NCI-H2171 treated with DMSO at 0.1 percent for 48 hours (cell line): ENCODE data around the gene PROCR.
"Not testable (repeated sequence)": the region's sequence is repeated elsewhere in the genome, so short reads cannot be mapped to it uniquely, and the experiment has no call there.

Experiments
- DNase-seq: peaks from one replicate; lab custom pipeline; 2025; lab: John Stamatoyannopoulos, UW

The PROCR gene

DNA sequence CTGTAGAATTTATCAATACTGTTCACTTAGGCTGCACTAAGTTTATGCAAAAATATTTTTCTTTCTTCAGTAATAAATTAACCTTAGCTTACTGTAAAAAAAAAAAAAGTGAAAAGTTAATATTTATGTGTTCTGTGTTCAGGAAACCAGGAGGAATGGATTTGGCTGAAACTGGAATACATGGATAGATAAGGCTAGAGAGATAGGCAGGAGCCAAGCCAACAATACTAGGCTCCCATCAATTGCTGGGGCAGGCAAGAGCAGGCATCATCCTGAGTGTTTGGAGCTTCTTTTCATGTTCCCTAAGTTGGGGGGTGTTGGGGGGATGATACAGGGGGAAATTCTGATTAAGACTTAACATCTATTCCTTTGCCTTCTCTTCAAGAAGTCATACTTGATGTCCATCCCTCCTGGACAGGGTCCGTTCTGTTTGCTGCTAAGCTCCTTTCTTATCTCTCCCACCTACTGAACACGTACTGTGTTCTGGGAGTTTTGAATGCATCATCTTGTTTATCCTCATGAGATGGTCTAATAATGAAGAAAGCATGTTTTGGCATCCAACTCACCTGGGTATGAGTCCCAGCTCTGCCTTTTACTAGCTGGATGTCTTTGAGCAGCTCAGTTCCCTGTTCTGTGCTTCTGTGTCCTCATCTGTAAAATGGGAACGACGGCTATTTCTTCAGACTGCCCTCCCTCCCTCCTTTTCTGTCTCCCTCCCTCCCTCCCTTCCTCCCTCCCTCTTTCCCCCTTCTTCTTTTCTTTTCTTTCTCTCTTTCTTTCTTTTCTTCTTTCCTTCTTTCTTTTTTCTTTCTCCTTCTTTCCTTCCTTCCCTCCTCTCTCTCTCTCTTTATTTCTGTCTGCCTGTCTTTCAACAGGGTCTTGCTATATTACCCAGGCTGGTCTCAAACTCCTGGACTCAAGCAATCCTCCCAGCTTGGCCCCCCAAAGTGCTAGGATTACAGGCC is 6.4 kb upstream of the PROCR start:
- no peak for DNase-seq

DNA sequence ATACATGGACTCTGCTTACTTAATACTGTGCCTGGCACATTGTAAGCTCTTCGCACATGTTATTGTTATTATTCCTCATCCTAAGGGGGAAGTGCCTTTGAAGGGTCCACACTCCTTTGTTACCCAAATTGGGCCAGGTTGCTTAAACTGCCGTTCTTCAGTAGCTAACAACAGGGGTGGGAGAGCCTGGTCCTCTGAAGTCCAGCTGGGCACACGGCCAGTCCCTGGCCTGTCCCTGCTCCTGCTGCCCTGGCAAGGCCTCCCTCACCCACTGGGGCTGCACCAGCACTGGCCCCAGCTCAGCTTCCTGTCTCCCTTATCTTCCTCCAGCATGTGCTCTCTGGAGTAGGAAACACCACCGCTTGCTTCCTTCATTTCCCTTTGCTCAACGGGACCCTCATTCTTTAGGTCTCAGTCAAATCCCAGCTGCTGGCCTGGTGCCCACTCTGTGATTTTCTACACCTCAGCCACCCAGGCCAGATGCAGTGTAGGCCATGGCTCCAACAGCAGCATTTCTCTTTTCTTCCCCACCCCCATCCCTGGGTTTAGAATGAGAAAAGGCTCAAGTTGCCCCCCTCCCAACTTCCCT is 5.5 kb upstream of the PROCR start:
- no peak for DNase-seq

DNA sequence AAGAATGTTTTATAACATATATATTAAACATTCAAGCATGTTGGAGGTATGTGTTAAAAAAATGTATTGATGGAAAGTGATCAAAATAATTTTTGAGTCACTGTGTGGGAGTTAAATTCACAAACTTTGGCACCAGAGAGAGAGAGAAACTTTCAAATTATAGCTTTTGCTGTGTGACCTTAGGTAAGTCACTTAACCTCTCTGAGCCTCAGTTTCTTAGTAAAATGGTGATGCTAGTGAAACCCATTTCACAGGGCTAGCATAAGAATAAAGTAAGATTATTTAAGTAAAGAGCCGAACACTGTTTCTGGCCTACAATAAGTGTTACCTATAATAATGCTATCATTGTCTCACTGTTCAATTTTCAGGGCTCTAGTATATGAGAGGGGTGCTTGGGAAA is 4.1 kb upstream of the PROCR start:
- no peak for DNase-seq

DNA sequence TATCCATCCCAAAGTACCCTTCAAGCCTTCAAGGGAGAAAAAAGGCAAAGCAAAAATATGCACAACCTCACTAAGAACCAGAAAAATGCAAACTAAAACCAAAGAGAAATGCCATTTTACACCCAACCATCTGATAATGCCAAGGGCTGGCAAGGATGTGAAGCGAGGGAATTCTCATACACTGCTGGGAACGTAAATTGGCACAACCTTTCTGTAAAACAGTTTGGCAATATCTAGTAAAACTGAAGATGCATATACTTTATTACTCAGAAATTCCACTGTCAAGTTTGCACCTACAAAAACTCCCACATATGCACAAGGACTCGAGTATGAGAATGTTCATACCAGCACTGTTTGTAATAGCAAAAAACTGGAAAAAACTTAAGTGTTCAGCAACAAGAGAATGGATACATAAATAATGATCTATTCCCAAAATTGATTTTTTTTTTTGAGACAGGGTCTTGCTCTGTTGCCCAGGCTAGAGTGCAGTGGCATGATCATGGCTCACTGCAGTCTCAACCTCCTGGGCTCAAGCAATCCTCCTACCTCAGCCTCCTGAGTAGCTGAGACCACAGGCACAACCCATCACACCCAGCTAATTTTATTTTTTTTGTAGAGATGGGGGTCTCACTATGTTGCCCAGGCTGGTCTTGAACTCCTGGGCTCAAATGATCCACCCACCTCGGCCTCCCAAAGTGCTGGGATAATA is 3.0 kb upstream of the PROCR start:
- not testable (repeated sequence) for DNase-seq

DNA sequence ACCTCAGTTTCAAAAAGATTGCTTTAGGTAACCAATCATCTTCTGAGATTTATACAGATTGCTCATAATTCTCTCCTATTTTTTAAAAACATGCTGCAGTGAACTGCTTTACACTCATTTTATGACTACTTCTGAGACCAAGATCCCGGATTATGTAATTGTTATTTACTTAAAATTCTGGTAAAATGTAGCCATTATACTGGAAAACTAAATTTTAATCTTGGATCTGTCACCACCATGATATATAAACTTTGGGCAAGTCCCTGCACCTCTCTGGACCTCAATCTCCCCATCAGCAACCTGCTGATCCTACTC is 477 bp upstream of the PROCR start:
- DNase-seq, result no peak

DNA sequence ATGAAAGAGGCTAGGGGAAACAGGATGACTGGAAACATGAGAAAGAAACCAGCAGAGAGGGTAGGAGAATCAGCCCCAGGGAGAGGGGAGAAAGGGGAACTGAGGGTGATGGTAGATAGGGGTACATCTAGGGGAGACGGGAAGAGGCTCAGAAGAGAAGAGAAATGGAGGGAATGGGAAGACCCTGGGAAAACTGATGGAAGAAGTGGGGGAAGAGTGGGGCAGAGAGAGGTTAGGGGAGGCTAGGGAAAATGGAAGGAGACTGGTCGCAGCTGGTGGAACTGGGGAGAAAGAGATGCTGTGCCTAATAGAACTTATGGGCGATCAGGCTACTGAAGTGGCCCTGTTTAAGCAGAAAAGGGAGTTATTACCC is 548 bp downstream of the PROCR start:
- no peak for DNase-seq

DNA sequence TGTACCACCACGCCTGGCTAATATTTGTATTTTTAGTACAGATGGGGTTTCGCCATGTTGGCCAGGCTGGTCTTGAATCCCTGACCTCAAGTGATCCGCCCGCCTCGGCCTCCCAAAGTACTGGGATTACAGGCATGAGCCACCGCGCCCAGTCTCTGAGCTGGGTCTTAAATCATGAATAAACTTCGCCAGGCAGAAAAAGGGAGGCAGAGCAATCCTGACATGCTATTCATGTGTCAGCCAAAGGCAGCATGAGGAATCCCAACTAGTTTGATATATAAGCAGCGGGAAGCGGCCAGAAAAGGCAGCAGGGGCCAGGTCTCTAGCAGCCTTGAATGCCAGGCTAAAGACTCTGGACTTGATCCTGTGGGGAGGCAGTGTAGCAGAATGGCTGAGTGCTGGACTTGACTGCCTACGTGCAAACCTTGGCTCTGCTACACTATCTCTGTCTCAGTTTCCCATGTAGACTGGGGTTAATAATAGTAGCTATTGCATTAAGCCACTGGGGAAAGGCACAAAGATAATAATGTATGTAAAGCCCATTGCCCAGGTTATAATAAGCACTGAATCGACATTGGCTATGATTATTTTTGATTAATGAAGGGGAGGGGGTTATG is 1.8 kb downstream of the PROCR start:
- no peak for DNase-seq

DNA sequence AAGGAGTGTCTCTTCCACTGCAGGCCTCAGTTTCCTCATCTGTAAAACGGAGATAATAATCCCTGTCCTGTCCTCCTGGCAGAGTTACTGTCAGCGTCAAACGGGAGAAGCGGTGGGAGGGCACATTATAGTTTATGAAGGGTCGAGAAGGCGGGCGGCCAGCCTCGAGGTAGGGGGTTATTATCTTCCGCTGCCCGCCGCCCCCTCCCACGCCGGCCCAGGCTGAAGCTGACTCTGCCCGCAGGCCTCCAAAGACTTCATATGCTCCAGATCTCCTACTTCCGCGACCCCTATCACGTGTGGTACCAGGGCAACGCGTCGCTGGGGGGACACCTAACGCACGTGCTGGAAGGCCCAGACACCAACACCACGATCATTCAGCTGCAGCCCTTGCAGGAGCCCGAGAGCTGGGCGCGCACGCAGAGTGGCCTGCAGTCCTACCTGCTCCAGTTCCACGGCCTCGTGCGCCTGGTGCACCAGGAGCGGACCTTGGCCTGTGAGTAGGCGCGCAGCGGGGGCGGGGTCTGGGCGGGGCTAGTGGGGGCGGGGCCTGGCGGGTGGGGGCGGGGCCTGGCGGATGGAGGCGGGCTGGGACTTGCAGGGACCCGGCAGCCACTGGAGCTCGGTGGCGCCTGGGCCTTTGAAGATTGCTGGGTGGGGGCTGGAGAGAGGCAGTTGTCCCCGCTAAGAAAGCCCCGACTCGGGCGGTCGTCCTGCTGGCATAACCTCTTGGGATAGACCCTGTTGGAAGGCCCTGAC is 2.8 kb downstream of the PROCR start:
- DNase-seq, result no peak

DNA sequence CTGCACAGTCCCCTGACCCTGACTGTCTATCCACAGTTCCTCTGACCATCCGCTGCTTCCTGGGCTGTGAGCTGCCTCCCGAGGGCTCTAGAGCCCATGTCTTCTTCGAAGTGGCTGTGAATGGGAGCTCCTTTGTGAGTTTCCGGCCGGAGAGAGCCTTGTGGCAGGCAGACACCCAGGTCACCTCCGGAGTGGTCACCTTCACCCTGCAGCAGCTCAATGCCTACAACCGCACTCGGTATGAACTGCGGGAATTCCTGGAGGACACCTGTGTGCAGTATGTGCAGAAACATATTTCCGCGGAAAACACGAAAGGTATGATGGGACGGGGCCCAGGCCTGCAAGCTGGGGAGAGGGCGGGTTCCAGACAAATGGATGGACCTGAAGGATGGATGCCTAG is 4.3 kb downstream of the PROCR start:
- DNase-seq, result no peak

DNA sequence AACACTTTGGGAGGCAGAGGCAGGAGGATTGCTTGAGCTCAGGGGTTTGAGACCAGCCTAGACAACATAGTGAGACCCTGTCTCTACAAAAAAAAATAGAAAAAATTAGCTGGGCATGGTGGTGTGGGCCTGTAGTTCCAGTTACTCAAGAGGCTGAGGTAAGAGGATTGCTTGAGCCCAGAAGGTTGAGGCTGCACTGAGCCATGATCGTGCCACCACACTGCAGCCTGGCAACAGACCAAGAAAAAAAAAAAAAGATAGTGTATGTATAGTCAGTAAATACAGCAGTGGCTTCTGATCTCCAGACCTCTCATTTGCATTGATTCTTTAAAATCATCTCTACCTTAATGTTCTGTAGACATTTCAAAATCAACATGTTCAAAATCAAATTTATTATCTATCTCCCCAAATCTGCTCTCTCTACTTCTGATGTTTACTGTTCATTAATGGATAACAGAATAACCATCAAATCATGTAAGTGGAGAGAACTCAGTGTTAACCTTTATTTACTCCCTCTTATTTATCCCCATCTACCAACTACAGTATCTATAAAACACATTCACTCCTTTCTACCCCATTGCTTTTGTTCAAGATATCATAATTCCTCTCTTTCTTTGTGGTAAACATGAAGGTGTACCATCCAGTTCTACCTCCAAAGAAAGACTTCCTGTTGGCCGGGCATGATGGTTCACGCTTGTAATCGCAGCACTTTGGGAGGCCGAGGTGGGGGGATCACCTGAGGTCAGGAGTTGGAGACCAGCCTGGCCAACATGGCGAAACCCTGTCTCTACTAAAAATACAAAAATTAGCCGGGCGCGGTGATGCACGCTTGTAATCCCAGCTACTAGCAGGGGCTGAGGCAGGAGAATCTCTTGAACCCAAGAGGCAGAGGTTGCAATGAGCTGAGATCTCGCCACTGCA is 7.7 kb downstream of the PROCR start:
- no peak for DNase-seq

DNA sequence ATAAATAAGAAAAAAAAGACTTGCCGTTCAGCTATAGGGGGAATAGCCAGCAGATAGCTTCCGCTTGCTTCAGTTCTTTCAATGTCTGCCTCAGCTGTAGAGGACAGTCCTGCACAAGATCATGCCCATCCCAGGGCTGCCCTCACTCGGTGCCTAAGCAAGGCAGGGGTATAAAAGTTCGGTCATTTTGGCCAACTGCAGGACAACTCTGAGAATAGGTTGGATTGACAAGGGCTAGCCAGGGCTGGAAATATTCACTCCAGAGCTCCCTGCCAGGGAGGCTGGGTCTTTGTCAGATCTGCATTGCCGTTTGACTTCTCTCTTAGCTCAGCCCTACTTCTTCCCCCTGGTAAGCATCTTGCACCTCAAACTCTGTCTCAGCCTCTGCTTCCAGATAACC is 8.4 kb downstream of the PROCR start:
- DNase-seq, result no peak

DNA sequence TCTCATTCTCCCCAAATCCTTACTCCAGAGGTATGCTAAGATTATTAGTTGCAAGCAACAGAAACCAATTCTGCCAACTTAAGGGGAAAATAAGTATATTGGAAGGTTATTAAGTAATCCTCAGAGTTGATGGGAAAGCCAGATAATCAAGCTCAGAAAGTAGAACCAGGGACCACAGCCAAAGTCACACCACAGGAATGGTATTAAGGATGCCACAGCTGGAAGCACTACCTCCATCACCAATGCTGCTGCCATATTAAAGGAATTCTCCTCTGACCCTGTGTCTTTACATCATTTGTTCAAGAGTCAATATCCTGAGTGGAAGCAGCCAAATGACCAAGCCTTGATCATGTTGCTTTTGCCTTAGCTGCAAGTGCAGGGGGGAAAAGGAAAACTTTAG is 9.9 kb downstream of the PROCR start:
- DNase-seq, result no peak

DNA sequence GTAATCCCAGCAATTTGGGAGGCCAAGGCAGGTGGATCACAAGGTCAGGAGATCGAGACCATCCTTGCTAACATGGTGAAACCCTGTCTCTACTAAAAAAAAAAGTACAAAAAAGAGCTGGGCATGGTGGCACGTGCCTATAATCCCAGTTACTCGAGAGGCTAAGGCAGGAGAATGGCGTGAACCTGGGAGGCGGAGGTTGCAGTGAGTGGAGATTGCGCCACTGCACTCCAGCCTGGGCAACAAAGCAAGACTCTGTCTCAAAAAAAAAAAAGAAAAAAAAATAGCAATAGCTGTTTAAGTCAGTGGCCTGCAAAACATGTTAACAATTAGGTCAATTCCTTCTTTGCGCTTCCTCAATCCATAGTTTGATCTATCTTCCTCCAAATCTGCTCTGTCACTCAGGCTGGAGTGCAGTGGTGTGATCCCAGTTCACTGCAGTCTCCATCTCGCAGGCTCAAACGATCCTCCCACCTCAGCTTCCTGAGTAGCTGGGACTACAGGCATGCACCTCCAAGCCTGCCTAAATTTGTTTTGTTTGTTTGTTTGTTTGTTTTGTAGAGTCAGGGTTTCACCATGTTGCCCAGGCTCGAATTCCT is 14.9 kb downstream of the PROCR start:
- DNase-seq, result not testable (repeated sequence)

DNA sequence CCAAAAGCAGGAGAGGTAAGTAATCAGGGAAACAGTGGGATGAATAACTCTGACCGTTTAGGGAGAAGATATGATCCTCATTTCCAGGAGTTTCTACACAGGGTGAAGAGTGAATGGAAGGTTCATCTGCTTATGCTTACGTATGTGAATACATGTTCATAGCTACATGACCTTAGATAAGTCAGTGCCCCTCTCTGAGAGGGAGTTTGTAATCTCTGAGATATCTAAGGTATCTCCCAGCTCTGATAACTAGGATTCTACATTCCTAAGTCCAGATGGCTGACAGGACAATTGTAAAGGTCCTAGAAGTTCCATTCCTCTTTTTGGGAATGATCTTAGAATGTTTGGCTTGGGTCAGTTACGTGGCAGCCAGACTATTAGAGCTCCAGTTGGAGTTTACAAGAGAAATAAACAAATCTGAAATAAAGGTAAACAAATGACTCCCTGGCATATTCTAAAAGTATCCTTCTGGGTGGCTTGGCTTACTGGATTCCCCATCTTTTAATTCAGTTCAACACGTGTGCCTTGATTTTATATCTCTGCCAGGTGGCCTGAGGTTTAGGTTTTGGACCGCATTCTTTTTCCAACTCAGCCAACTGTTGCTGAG is 15.8 kb downstream of the PROCR start:
- DNase-seq, result no peak

DNA sequence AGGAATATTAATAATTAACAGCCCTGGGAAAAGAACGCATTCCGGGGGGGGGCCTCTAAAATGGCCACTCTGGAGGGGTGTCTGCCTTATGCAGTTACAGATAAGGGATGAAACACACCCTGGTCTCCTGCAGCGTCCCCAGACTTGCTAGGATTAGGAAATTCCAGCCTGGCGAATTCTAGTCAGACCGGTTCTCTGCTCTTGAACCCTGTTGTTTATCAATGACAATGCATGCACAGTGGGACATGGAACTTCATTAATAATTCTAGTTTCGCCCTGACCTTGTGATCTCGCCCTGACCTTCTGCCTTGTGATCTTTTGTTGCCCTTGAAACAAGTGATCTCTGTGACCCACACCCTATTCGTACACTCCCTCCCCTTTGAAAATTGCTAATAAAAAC is 17.4 kb downstream of the PROCR start:
- DNase-seq, result not testable (repeated sequence)

DNA sequence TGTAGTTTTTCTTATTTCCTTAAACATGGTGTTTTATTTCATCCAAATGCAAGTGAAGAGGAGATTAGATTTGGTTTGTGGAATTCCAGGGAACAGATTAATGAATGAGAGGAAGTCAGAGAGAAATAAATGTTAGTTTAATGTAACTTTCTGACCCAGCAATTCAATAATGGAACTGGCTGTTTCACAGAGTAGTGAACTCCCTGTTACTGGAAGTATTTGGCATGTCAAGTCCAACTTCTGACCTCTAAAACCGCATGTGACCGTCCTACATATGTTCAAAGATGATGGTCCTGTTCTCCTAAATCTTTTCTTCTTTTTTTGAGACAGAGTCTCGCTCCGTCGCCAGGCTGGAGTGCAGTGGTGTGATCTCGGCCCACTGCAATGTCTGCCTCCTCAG is 18.7 kb downstream of the PROCR start:
- DNase-seq, result no peak

DNA sequence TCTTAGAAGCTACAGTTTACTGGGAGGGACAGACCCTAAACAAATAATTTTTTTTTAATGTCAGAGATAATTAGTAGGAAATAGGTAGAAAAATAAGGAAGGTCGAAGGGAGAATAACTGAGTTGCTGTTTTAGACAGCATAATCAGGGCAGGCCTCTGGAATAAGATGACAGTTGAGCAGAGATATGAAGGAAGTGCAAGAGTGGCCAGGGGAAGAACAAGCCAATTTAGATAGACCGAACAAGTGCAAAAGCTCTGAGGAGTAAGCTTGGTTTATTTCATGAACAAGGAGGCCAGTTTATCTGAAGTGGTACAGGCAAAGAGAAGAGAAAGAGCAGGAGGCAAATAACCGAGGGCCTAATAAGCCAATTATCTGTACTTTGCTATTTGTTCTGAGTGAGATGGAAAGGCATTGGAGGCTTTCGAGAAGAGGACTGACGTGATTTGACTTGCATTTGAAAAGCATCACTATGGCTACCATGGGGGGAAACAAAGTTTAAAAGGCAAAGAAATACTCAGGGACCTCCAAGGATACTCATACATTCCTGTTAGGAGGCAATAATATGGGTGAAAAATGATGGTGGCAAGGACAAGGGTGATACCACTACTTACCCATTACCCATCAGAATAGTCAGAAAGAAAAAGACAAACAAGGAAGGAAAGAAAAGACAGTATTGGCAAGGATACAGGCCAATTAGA is 19.7 kb downstream of the PROCR start:
- no peak for DNase-seq

DNA sequence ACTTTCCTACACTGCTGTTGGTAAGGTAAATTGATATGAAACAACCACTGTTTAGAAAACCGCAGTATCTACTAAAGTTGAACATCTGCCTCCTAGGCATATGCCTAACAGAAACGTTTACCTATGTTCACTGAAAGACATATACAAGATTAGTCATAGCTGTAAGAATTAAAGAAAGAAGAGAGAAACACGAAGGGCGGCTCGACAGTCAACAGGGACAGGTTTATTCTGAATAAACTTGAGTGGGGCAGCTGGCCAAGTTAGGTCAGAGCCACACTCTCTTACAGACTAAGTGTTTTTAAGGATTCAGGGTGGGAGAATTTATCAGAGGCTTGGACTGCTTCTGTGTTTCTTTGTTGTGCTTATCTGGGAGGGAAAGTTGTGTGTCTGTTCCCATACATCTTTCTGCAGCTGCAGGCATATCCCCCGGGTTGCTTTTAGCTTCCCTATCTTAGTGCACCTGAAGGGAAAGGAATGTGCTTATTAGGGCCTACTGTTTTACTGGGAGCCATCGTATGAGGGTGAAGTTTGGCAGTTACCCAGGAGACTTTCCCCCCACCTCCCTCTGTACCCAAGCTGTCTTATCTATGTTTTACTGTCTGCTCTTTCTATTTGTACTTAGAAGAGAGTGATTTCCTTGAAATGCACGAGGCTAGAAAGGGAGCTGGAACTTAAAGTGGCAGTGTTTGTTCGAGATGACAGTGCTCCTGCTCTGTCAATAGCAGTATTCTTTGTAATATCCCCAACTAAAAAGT is 20.4 kb downstream of the PROCR start:
- DNase-seq, result no peak
